SW480 (cell line): ENCODE results near the gene RFFL.
"Not testable (repeated sequence)": the region's sequence is repeated elsewhere in the genome, so short reads cannot be mapped to it uniquely, and the experiment has no call there.

Experiments
- DNase-seq: peaks from one replicate; pipeline ENCODE4 v3.0.0-alpha.2; 2016; ENCODE audit warnings: low spot score

Gene RFFL, protein sequence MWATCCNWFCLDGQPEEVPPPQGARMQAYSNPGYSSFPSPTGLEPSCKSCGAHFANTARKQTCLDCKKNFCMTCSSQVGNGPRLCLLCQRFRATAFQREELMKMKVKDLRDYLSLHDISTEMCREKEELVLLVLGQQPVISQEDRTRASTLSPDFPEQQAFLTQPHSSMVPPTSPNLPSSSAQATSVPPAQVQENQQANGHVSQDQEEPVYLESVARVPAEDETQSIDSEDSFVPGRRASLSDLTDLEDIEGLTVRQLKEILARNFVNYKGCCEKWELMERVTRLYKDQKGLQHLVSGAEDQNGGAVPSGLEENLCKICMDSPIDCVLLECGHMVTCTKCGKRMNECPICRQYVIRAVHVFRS

DNA sequence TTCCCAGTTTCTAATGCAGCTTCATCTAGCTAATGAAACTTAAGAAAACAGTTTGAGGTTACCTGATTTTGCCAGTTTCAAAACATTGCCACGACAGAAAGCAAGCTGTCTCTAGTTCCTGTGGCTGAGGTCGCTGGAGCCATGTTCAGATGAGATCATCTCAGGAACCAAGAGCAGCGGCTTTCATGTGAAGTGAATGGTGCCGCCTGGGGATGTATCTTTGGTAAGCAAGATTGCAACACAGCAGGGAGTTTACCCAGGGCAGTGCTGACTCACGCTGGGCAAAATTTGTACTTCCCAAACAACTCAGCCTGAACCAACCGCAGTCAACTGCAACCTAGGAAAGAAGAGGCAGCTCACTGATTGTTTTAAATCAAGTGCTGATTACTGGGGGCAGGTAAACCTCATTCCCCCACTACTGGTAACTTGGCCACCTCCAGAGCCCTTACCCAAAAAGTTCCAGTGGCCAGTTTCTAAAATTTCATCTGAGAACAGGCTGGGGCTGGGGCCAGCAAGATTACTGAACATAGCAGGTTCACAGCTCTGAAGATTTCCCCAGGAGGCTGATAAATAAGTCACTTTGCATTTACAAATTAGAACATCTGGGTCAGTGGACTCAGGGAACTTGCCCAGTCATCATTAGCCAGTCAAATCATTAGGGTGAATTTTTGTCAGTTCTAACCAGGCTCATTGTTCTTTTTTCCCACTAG lies at the start of gene RFFL:
RFFL (minus strand) TSS at position 194 of the 710 bp plus-strand sequence. CDS start 37,154 bp downstream, outside the sequence.
- DNase-seq, result peak; percentile 97

DNA sequence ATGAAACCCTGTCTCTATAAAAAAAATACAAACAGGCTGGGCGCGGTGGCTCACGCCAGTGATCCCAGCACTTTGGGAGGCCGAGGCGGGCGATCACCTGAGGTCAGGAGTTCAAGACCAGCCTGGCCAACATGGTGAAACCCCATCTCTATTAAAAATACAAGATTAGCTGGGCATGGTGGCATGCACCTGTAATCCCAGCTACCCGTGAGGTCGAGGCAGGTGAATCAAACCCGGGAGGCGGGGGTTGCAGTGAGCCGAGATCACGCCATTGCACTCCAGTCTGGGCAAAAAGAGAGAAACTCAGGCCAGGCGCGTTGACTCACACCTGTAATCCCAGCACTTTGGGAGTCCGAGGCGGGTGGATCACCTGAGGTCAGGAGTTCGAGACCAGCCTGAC lies 47.3 kb upstream of the RFFL start:
- DNase-seq, result not testable (repeated sequence)

DNA sequence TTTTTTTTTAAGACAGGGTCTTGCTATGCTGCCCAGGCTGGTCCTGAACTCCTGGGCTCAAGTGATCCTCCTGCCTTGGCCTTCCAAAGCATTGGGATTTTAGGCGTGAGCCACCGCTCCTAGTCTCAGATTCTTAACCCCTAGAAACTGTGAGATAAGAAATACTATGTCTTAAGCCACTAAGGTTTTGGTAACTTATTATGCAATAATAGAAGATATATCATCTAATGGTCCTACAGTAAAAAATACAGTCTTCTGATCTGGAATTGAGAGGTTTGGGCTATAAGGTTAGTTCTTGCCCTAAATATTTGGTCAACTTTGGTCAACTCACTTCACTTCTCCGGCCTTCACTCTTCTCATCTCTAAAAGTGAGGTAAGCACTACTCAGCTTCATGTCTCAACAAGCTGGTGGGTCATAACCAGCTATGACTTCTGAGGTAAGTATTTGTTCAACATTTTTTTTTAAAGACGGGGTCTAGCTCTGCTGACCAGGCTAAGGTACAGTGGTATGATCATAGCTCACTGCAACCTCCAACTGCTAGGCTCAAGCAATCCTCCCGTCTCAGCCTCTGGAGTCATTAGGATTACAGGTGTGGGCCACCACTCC lies 41.4 kb upstream of the RFFL start:
- DNase-seq, result no peak

DNA sequence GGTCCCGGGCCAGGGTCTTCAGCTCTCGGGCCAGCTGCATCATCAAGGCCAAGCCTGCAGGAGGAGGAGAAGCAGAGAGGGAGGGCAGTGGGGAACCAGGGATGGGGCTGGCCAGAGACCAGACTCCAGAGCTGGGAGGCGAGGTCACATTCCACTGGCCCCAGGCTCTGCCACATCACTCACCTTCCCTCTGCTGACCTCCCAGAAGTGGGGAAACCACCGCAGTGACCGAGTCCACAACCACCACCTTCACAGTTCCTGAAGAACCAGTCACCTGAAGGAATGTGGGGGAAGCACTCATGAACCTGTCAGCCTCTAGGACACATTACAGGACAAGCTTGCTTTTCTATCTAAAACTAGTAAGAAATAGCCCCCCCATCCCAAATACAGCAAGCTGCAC lies 39.8 kb upstream of the RFFL start:
- peak; percentile 24 for DNase-seq

DNA sequence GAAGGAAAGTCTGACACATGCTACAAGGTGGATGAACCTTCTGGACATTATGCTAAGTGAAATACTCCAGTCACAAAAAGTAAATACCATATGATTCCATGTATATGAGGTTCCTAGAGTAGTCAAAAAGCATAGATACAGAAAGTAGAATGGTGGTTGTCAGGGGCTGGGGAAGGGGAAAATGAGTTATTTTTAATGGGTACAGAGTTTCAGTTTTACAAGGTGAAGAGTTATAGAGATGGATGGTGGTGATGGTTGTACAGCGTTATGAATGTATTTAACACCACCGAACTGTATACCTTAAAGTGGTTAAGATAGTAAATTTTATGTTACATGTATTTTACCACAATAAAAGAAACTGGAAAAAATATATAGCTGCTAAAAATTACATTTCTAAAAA lies 38.2 kb upstream of the RFFL start:
- DNase-seq, result no peak

DNA sequence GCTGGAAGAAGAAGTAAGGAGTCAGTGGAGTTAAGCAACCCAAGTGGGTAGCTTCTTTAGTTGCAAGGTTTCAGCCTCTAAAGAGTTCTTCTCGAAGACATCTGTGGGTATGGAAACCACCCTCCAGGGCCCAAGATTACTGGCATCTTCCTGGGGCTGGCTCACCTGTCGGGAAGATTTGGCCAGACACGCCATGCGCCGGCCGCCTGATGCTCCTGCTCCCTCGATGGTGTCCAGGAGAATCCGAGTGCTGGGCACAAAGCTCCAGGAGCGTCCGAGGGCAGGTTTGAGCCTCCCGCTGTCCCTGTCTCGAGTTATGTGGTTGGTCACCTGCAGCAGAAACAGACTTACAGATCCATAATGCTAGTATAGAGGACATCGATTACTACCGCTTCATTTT lies 37.5 kb upstream of the RFFL start:
- no peak for DNase-seq

DNA sequence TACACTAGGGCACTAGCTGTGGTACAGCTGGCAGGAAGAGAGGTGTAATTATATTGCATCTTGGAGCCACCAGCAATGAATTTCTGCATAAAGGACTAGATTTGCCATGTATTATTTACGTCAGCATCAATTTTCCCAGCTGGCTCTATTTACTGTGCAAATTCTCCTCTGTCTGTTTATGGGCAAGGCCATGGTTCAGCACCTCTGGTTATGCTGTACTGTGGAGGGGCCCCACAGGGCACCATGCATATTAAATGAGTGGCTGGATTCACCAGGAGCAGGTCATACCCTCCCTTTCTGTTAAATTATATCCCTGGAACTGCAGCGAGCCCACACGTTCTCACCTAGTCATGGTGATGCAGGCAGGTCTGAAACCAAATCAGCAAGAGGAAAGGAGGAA lies 36.4 kb upstream of the RFFL start:
- DNase-seq, result no peak

DNA sequence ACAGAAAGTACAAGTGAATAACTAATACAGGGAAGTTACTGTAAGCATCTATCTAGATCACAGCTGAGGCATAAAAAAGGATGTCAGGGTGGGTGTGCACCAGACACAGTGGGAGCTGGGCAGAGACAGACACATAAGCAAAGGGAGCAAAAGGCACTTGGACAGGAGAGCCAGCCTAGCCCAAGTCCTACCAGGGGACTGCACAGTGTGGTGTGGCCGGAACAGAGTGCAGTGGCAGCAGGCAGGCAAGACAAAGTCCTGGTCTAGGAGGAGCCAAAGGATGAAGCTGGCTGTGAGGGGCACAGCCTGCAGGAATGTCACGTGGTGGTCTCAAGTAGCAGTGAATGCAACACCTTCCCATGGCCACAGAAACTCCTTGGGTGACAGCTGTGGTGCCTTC lies 34.3 kb upstream of the RFFL start:
- no peak for DNase-seq

DNA sequence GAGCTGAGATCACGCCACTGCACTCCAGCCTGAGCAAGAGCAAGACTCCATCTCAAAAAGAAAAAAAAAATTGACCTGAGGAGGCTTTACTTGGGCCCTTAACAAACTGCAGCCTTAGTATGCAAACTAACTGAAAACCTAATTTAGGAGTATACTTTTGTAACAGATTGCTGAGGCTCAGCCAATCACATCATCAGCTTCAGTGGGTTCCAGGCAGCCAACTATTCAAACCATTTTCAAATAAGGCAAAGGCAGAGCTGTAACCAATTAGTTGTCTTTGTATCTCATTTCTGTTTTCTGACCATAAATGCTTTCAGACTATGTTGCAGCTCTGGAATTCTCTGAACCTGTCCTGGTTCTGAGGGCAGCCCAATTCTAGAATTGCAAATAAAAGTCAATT lies 32.2 kb upstream of the RFFL start:
- DNase-seq, result no peak

DNA sequence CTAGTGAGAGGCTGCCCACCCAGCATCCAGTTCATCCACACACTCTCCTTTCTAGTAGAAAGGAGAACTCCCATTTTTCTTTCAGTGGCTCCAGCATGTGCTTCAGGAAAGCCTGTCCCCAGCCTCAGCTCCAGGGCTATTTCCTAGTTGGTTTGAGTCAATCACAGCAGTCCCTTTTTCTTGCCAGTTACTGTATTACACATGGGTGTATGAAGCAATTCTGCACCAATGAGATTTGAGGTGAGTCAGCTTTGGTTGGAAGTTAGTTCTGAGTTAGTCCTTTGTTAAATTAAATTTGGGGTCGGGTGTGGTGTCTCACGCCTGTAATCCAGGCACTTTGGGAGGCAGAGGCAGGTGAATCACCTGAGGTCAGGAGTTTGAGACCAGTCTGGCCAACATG lies 31.4 kb upstream of the RFFL start:
- peak; percentile 31 for DNase-seq

DNA sequence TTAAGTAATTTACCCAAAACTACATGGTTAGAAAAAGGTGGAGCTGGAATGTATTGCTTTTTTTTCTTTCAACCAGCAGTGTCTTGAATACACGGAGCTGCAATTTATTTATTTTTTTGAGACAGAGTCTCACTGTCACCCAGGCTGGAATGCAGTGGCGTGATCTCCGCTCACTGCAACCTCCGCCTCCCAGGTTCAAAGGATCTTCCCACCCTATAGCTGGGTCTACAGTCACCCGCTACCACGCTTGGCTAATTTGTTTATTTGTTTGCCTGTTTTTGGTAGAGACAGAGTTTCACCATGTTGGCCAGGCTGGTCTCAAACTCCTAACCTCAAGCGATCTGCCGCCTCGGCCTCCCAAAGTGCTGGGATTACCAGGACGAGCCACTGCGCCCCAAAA lies 27.2 kb upstream of the RFFL start:
- not testable (repeated sequence) for DNase-seq

DNA sequence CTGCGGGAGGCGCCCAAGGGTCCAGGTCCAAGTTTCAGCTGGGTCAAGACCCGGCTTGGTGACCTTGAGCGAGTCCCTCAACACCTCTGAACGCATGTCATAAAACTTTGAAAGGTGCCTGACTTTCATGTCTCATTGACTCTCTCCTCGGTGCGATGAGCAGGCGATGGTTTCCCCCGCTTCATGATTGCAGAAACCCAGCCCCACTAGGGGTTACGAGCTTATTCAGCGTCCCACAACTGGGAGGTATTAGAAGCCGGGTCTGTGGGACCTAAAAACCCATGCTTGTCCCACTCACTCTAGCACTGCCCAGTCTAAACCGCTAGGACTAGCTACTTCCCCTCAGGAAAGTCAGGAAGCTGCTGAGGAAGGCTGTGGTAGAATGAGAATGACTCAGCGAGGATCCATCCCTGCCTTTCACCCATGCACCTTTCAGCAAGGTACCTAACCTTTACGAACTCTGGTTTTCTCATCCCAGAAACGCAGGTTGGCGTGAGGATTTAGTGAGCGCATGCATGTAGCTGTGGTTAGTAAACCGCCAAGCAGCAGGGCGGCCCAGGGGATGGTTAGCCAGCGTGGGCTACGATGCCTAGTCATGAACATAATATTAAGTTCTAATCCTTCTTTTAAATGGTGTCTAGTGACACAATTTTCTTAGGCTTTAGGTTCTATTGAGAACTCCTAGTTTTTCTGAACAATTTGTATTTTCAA lies 26.2 kb upstream of the RFFL start:
- peak; percentile 91 for DNase-seq

DNA sequence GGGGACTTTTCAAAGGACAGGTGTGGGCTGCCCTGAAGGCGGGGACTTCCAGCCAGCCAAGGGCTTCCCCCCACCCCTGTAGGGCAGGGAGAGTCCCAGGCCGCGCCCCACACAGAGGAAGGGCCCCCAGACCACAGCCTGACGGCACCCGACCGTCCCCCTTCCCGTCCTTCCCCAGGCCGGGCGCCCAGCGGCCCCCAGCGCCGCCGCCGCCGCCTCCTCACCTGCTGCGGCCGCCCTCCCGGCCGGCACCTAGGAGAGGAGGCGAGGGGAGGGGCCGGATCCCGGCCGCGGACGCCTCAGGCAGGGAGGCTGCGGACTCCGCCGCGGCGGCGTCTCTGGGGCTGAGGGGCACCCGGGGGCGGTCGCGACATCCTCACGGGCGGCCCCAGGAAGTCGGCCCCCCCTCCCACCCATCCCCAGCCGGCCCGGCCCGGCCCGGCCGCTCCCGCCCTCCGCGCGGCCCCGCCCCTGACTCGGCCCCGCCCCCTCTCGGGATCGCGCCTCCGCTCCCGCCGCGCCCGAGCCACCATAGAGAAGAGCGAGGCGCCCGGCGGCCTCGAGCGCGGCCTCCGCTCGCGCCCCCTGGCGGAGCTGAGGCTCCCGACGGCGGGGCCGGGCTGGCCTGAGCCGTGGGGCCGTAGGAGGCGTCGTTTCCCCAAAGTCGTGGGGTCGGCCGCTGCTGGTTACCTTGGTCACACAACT lies 25.5 kb upstream of the RFFL start:
- DNase-seq, result peak; percentile 82

DNA sequence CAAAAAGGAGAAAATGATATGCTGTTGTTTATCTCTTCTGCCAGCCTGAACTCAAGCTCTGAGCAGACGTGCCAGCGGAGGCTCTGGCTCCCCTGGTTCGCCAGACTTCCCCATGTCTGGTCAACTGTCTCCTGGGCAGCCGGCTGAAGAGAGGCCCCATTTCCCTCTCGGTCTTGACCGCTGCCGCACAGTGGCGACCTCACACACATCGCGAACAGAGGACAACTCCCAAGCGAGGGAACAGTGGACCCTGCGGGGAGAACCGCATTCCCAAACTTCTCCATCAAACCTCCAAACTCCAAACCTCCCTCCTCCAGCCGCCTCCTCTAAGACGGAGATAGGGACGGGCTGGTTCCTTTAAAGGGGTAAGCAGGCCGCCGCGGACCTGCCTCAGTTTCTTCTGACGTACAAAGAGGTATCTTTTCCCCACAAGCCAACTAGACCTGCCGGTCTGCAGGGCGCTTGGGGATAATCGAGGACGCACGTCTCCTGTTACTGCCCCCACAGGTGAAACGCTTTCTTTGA lies 24.9 kb upstream of the RFFL start:
- peak; percentile 78 for DNase-seq

DNA sequence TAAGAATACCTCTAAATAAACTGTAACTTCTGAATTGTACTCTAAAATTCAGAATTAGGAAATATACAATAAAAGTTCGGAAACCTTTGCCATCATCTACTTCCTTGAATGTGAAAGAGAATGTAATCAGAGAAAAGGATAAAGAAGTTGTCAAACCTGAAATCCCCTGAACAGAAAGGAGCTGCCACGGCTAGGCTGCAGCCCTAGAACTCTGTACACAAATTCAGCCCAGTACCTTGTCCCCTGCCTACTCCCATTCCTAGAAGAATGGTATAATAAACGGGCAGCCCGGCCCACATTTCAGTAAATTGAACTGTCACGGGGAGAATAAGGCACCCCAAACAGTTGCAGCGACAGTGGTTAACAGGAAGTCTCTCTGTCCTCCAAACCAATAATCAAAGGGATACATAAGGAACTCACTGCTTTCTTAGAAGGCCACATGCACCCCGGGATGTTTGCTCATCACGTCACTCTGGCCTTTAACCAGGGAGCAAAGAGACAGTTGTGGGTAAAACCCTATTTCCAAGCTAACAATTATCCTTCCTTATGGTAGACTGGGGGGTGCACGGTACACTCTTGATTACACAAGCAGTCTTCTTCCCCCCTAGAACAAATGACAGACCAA lies 24.3 kb upstream of the RFFL start:
- DNase-seq, result peak; percentile 36

DNA sequence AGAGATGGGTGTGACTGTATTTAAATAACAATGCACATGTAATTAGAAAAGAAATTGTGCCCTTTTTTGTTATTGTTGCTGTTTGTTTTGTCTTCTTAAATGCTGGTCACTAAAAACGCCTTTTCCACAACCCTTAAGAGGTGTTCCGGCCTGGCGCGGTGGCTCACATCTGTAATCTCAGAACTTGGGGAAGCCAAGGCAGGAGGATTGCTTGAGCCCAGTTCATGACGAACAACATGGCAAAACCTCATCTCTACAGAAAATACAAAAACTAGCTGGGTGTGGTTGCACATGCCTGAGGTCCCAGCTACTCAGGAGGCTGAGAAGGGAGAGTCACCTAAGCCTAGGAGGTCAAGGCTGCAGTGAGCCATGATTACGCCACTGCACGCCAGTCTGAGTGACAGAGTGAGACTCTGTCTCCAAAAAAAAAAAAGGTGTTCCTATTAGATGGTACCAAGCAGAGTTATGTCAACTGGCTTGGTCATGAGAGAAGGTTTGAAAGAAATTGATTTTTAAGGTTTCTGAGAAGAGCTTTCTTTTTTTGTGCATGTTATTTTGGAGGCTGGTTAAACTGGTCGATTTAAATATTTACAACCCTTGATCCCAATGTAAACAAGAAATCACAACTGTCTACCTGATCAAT lies 23.5 kb upstream of the RFFL start:
- DNase-seq, result no peak

DNA sequence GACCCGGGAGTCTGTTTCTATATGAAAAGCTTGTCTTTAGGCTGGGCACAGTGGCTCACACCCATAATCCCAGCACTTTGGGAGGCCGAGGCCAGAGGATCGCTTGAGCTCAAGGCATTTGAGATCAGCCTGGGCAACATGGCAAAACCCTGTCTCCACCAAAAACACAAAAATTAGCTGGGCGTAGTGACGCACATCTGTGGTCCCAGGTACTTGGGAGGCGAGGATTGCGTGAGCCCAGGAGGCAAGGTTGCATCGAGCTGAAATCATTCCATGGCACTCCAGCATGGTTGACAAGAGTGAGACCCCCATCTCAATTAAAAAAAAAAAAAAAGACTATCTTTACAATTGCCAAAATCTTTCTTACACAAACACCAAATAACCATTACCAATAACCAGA lies 22.7 kb upstream of the RFFL start:
- no peak for DNase-seq

DNA sequence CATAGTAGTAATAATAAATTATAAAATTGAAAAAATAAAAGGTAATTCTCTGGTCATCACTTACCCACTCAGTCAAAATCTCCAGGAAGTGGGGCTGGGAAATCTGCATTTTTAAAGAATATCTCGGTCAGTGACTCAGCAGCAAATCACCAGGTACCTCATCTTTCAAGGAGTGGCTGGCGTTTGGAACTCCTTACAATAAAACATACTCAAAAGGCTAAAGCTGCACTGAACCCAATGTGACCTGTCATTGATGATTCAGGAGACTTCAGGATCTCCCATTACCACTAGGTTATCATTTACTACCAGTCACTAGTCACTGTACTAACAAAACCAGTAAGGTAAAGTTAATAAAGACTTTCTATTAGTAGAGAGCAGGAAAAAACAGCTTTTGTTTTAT lies 21.5 kb upstream of the RFFL start:
- DNase-seq, result peak; percentile 23

DNA sequence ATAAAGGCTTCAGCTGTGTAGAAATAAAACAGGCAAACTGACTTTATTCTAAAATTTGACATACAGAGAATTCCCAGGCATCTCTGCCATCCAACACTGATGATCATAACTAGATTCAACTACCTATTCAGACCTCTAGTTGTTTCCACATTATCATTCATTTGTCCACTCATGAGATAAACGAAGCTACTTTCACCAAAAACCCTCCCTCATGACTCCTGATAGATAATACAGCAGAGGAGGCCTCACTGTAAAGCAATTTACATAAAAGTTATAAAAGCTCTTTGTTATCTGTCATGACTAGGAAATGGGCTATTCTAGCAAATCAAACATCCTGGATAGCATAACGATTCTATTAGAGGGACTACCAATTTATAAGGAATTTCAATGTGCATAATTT lies 19.6 kb upstream of the RFFL start:
- DNase-seq, result no peak

DNA sequence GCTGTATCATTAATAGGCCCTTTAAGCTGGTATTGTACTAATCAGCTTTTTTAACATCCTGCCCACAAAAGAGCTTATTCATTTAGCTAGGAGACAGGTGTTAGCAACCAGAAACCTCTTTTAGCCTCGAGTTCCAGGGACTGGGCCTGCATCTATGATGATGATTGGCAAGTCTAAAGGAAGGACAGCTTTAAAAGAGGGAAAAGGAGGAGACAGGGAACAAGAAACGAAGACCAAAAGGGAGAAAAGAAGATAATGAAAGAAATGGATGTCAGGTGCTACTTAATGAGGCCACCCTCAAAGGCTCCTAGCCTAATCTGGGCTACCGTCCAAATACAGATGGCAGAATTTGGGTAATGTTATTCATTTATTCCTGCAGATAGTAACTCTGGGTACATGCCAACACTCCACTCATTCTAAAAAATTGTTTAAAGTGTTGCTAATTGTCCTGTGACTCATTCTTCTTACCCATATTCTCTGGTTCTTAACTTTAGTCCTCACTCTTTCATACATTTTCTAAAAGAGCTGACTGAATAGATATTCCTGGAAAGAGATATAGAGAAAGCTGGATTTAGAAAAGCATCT lies 18.7 kb upstream of the RFFL start:
- no peak for DNase-seq
